HG02870 (cell line): Measurements from ENCODE around the gene TENM3.
"Not testable (repeated sequence)": the region's sequence is repeated elsewhere in the genome, so short reads cannot be mapped to it uniquely, and the experiment has no call there.

Experiments
- ATAC-seq: cut with Tn5 transposase; IDR thresholded peaks from one replicate; pipeline ENCODE4 v1.9.1; 2021; ENCODE audit warnings: mild to moderate bottlenecking, moderate library complexity; ENCODE audit not compliant: unreplicated experiment

The TENM3 gene

GRCh38 chr4:182386576-182386975, 143.4 kb downstream of the TENM3 start:
- not testable (repeated sequence) for ATAC-seq

GRCh38 chr4:182391111-182391684, 148.0 kb downstream of the TENM3 start:
- no peak for ATAC-seq

GRCh38 chr4:182394181-182394580, 151.0 kb downstream of the TENM3 start:
- ATAC-seq: no peak

GRCh38 chr4:182400081-182400480, 156.9 kb downstream of the TENM3 start:
- no peak for ATAC-seq

GRCh38 chr4:182400790-182401189, 157.6 kb downstream of the TENM3 start:
- no peak for ATAC-seq

GRCh38 chr4:182404376-182404775, 161.2 kb downstream of the TENM3 start:
- no peak for ATAC-seq

- ATAC-seq: no peak
Observed at GRCh38 chr4:182405087-182405486, 161.9 kb downstream of the TENM3 start.

- no peak for ATAC-seq
Observed at GRCh38 chr4:182409271-182409670, 166.1 kb downstream of the TENM3 start.

- ATAC-seq: no peak
Observed at GRCh38 chr4:182411391-182411790, 168.2 kb downstream of the TENM3 start.

- ATAC-seq: no peak
Observed at GRCh38 chr4:182413550-182413949, 170.3 kb downstream of the TENM3 start.

- ATAC-seq: no peak
Observed at GRCh38 chr4:182415116-182415515, 171.9 kb downstream of the TENM3 start.

GRCh38 chr4:182416067-182416466, 172.9 kb downstream of the TENM3 start:
- ATAC-seq: no peak

GRCh38 chr4:182418054-182418734, 175.0 kb downstream of the TENM3 start:
- ATAC-seq: no peak

GRCh38 chr4:182420189-182420588, 177.0 kb downstream of the TENM3 start:
- no peak for ATAC-seq

- ATAC-seq: no peak
Observed at GRCh38 chr4:182421753-182422152, 178.6 kb downstream of the TENM3 start.

- ATAC-seq: no peak
Observed at GRCh38 chr4:182425302-182425701, 182.1 kb downstream of the TENM3 start.

- ATAC-seq: no peak
Observed at GRCh38 chr4:182426901-182427300, 183.7 kb downstream of the TENM3 start.

GRCh38 chr4:182427554-182427953, 184.4 kb downstream of the TENM3 start:
- ATAC-seq: no peak

GRCh38 chr4:182429896-182430295, 186.7 kb downstream of the TENM3 start:
- ATAC-seq: no peak

GRCh38 chr4:182432819-182433218, 189.6 kb downstream of the TENM3 start:
- ATAC-seq: no peak

- ATAC-seq: no peak
Observed at GRCh38 chr4:182434720-182435119, 191.5 kb downstream of the TENM3 start.

GRCh38 chr4:182435401-182435800, 192.2 kb downstream of the TENM3 start:
- no peak for ATAC-seq

GRCh38 chr4:182443070-182443469, 199.9 kb downstream of the TENM3 start:
- ATAC-seq: no peak
